GM12878 (cell line): Measurements from ENCODE around the gene LGMN. TPM values are rescaled to one million over a fixed set of nuclear protein-coding genes. Genes with fewer than 3 reads are reported as not detected.
A peak's percentile ranks its signal among the peaks of the same experiment; 100 is the strongest.

Experiments used
- ATF7 ChIP-seq: fragments of 450-650 bp; IDR thresholded peaks from 2 replicates; pipeline ENCODE4 v1.6.1; 2016; ENCODE audit warnings: low read depth, mild to moderate bottlenecking
- FOS ChIP-seq: IDR thresholded peaks from 3 replicates; pipeline ENCODE4 v1.6.1; 2011; ENCODE audit warnings: borderline replicate concordance; ENCODE audit not compliant: insufficient read length; ENCODE audit errors: extremely low read depth
- JUNB ChIP-seq: IDR thresholded peaks from 2 replicates; pipeline ENCODE4 v1.6.1; 2016; ENCODE audit warnings: antibody characterized with exemption, mild to moderate bottlenecking
- KLF5 ChIP-seq: fragments of 450-650 bp; IDR thresholded peaks from 2 replicates; pipeline ENCODE4 v1.6.1; 2014; ENCODE audit warnings: mild to moderate bottlenecking; ENCODE audit not compliant: partially characterized antibody
- MXI1 ChIP-seq: fragments of 150-350 bp; IDR thresholded peaks from 2 replicates; pipeline ENCODE4 v1.6.1; 2011; ENCODE audit warnings: low read depth, mild to moderate bottlenecking, inconsistent platforms, low read length, improper control_type of control experiment
- RCOR1 ChIP-seq: conservative IDR thresholded peaks from 2 replicates; pipeline ENCODE4 v1.6.1; 2012; ENCODE audit warnings: low read depth, low read length, improper control_type of control experiment
- ZNF217 ChIP-seq: fragments of 450-650 bp; IDR thresholded peaks from 2 replicates; pipeline ENCODE4 v1.6.1; 2017; ENCODE audit warnings: antibody characterized with exemption, mild to moderate bottlenecking
- polyA plus RNA-seq, 11 experiments: library from polyadenylated mRNA; depleted of rRNA in 4 of 11; unstranded in 6 of 11; stranded (reverse) in 5 of 11; fragments of >200 nt; fragmentation: Nextera tagmentation in 4 of 11; fragmentation: Illumina TruSeq in 1 of 11; extraction: Ambion mirVana in 4 of 11; extraction: Trizol in 1 of 11; gene quantifications; 1 replicate in 1 of 11; 2 replicates in 10 of 11; pipeline versions ENCODE4 v1.2.1 to v1.2.3, GENCODE V29; 2011 to 2016; ENCODE audit warnings: inconsistent platforms in 2 of 11, missing spikeins in 2 of 11, low read depth in 1 of 11
- total RNA-seq, 4 experiments: library from RNA; depleted of rRNA in 3 of 4; stranded (reverse); fragments of >200 nt in 3 of 4; fragmentation: Illumina TruSeq in 1 of 4; extraction: Trizol in 1 of 4; gene quantifications; 2 replicates each; pipeline versions ENCODE4 v1.2.1 to v1.2.3, GENCODE V29; 2013 to 2021
- TF ChIP-seq, protein P1 (sequence below): fragments of 450-650 bp; IDR thresholded peaks from 2 replicates; pipeline ENCODE4 v1.6.1; 2017; ENCODE audit warnings: mild to moderate bottlenecking, low read depth, inconsistent platforms; ENCODE audit not compliant: poor library complexity, severe bottlenecking
- TF ChIP-seq, protein P2 (sequence below): IDR thresholded peaks from 2 replicates; pipeline ENCODE4 v1.6.1; 2012; ENCODE audit warnings: low read depth, low read length, improper control_type of control experiment
- TF ChIP-seq, protein P3 (sequence below): fragments of 450-650 bp; IDR thresholded peaks from 2 replicates; pipeline ENCODE4 v1.6.1; 2018; ENCODE audit warnings: mild to moderate bottlenecking, low read depth, moderate library complexity; ENCODE audit not compliant: partially characterized antibody
- TF ChIP-seq, protein P4 (sequence below): fragments of 450-650 bp; IDR thresholded peaks from 2 replicates; pipeline ENCODE4 v1.6.1; 2017; ENCODE audit warnings: mild to moderate bottlenecking, moderate library complexity
- TF ChIP-seq, protein P5 (sequence below): IDR thresholded peaks from 2 replicates; pipeline ENCODE4 v1.6.1; 2012; ENCODE audit warnings: improper control_type of control experiment, low read depth, low read length; ENCODE audit not compliant: insufficient replicate concordance

The LGMN gene
- total and polyA plus RNA-seq, 10 of the 15 experiments (the other 5 are each of a cell fraction or from before 2014, with no cell fraction given): 0.71 to 192 (median 3.9) TPM

DNA sequence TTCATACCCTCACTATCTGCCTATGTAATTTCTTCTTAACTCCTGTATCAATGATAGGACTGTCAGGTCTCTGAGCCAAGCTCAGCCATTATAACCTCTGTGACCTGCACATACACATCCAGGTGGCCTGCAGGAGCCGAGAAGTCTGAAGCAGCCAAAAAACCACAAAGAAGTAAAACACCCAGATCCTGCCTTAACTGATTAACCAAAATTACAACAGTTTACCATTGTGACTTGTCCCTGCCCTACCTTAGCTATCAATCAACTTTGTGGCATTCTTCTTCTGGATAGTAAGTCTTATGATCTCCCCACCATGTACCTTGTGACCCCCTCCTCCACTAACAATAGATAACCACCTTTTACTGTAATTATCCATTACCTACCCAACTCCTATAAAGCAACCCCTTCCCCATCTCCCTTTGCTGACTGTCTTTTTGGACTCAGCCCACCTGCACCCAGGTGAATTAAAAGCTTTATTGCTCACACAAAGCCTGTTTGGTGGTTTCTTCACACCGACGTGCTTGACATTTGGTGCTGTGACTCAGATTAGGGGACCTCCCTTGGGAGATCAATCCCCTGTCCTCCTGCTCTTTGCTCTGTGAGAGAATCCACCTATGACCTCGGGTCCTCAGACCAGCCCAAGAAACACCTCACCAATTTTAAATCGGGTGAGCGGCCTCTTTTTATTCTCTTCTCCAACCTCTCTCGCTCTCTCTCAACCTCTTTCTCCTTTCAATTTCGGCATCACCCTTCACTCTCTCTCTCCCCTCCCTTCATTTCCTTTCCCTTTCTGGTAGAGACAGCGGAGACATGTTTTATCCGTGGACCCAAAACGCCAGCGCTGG is 11.5 kb upstream of the LGMN start (continued):
- TF ChIP-seq MXI1: no peak
- TF ChIP-seq ATF7: peak; percentile 69
- TF ChIP-seq, protein P1, sequence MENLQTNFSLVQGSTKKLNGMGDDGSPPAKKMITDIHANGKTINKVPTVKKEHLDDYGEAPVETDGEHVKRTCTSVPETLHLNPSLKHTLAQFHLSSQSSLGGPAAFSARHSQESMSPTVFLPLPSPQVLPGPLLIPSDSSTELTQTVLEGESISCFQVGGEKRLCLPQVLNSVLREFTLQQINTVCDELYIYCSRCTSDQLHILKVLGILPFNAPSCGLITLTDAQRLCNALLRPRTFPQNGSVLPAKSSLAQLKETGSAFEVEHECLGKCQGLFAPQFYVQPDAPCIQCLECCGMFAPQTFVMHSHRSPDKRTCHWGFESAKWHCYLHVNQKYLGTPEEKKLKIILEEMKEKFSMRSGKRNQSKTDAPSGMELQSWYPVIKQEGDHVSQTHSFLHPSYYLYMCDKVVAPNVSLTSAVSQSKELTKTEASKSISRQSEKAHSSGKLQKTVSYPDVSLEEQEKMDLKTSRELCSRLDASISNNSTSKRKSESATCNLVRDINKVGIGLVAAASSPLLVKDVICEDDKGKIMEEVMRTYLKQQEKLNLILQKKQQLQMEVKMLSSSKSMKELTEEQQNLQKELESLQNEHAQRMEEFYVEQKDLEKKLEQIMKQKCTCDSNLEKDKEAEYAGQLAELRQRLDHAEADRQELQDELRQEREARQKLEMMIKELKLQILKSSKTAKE: peak; percentile 71
- TF ChIP-seq, protein P2, sequence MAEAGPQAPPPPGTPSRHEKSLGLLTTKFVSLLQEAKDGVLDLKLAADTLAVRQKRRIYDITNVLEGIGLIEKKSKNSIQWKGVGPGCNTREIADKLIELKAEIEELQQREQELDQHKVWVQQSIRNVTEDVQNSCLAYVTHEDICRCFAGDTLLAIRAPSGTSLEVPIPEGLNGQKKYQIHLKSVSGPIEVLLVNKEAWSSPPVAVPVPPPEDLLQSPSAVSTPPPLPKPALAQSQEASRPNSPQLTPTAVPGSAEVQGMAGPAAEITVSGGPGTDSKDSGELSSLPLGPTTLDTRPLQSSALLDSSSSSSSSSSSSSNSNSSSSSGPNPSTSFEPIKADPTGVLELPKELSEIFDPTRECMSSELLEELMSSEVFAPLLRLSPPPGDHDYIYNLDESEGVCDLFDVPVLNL: no peak
- no peak for TF ChIP-seq ZNF217
- no peak for TF ChIP-seq FOS
- TF ChIP-seq JUNB: no peak
- no peak for TF ChIP-seq RCOR1
- TF ChIP-seq, protein P3, sequence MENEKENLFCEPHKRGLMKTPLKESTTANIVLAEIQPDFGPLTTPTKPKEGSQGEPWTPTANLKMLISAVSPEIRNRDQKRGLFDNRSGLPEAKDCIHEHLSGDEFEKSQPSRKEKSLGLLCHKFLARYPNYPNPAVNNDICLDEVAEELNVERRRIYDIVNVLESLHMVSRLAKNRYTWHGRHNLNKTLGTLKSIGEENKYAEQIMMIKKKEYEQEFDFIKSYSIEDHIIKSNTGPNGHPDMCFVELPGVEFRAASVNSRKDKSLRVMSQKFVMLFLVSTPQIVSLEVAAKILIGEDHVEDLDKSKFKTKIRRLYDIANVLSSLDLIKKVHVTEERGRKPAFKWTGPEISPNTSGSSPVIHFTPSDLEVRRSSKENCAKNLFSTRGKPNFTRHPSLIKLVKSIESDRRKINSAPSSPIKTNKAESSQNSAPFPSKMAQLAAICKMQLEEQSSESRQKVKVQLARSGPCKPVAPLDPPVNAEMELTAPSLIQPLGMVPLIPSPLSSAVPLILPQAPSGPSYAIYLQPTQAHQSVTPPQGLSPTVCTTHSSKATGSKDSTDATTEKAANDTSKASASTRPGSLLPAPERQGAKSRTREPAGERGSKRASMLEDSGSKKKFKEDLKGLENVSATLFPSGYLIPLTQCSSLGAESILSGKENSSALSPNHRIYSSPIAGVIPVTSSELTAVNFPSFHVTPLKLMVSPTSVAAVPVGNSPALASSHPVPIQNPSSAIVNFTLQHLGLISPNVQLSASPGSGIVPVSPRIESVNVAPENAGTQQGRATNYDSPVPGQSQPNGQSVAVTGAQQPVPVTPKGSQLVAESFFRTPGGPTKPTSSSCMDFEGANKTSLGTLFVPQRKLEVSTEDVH: no peak
- TF ChIP-seq, protein P4, sequence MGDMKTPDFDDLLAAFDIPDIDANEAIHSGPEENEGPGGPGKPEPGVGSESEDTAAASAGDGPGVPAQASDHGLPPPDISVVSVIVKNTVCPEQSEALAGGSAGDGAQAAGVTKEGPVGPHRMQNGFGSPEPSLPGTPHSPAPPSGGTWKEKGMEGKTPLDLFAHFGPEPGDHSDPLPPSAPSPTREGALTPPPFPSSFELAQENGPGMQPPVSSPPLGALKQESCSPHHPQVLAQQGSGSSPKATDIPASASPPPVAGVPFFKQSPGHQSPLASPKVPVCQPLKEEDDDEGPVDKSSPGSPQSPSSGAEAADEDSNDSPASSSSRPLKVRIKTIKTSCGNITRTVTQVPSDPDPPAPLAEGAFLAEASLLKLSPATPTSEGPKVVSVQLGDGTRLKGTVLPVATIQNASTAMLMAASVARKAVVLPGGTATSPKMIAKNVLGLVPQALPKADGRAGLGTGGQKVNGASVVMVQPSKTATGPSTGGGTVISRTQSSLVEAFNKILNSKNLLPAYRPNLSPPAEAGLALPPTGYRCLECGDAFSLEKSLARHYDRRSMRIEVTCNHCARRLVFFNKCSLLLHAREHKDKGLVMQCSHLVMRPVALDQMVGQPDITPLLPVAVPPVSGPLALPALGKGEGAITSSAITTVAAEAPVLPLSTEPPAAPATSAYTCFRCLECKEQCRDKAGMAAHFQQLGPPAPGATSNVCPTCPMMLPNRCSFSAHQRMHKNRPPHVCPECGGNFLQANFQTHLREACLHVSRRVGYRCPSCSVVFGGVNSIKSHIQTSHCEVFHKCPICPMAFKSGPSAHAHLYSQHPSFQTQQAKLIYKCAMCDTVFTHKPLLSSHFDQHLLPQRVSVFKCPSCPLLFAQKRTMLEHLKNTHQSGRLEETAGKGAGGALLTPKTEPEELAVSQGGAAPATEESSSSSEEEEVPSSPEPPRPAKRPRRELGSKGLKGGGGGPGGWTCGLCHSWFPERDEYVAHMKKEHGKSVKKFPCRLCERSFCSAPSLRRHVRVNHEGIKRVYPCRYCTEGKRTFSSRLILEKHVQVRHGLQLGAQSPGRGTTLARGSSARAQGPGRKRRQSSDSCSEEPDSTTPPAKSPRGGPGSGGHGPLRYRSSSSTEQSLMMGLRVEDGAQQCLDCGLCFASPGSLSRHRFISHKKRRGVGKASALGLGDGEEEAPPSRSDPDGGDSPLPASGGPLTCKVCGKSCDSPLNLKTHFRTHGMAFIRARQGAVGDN: peak; percentile 67
- TF ChIP-seq, protein P5, sequence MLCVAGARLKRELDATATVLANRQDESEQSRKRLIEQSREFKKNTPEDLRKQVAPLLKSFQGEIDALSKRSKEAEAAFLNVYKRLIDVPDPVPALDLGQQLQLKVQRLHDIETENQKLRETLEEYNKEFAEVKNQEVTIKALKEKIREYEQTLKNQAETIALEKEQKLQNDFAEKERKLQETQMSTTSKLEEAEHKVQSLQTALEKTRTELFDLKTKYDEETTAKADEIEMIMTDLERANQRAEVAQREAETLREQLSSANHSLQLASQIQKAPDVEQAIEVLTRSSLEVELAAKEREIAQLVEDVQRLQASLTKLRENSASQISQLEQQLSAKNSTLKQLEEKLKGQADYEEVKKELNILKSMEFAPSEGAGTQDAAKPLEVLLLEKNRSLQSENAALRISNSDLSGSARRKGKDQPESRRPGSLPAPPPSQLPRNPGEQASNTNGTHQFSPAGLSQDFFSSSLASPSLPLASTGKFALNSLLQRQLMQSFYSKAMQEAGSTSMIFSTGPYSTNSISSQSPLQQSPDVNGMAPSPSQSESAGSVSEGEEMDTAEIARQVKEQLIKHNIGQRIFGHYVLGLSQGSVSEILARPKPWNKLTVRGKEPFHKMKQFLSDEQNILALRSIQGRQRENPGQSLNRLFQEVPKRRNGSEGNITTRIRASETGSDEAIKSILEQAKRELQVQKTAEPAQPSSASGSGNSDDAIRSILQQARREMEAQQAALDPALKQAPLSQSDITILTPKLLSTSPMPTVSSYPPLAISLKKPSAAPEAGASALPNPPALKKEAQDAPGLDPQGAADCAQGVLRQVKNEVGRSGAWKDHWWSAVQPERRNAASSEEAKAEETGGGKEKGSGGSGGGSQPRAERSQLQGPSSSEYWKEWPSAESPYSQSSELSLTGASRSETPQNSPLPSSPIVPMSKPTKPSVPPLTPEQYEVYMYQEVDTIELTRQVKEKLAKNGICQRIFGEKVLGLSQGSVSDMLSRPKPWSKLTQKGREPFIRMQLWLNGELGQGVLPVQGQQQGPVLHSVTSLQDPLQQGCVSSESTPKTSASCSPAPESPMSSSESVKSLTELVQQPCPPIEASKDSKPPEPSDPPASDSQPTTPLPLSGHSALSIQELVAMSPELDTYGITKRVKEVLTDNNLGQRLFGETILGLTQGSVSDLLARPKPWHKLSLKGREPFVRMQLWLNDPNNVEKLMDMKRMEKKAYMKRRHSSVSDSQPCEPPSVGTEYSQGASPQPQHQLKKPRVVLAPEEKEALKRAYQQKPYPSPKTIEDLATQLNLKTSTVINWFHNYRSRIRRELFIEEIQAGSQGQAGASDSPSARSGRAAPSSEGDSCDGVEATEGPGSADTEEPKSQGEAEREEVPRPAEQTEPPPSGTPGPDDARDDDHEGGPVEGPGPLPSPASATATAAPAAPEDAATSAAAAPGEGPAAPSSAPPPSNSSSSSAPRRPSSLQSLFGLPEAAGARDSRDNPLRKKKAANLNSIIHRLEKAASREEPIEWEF: no peak
- TF ChIP-seq KLF5: no peak
